HCT116 (cell line): ENCODE measurements around the gene PNRC2.

Source experiments
- EZH2phosphoT487 ChIP-seq: fragments of 200-600 bp; IDR thresholded peaks from 2 replicates; pipeline ENCODE4 v1.6.1; 2018; ENCODE audit warnings: antibody characterized with exemption, borderline replicate concordance
- SIN3A ChIP-seq: IDR thresholded peaks from 2 replicates; pipeline ENCODE4 v1.6.1; 2012; ENCODE audit warnings: low read depth
- SP1 ChIP-seq: IDR thresholded peaks from 2 replicates; pipeline ENCODE4 v1.6.1; 2012; ENCODE audit warnings: low read depth
- ZNF274 ChIP-seq: fragments of 200-500 bp; sonication (Bioruptor generic); IDR thresholded peaks from 2 replicates; pipeline ENCODE4 v1.6.1; 2014; ENCODE audit warnings: mild to moderate bottlenecking, low read depth, low read length, inconsistent platforms

DNA sequence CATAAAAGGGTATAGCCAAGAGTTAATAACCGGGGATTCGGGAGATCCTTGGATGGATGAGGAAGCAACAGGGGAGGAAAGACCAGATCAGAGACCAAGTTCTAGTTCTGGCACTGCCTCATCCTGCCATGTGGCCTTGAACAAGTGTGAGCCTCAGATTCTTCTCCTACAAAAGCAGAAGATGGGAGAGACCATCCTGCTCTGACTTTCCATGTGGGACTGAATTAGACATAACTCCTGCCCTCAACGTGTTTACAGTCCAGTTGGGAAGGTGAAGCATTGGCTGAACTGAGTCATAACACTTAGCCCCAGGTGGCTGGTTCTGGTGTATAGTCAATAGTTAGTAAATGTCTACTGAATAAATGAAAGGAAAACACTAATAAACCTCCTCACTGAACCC is 34.3 kb upstream of the PNRC2 start:
- TF ChIP-seq SP1 = no peak
- no peak for TF ChIP-seq EZH2phosphoT487
- TF ChIP-seq ZNF274 = no peak
- TF ChIP-seq SIN3A = no peak
